Spinal cord (tissue), 10 donors: ENCODE measurements around the gene PLXDC2. TPM values are rescaled to one million over a fixed set of nuclear protein-coding genes. Genes with fewer than 3 reads are reported as not detected.

Experiments
- DNase-seq, 6 donors: peaks; one replicate each; pipeline versions ENCODE4 v3.0.0 to v3.0.0-alpha.2; 2013 to 2015; ENCODE audit warnings: low spot score in 6 of 6, low read depth in 4 of 6
- H3K27ac ChIP-seq: one replicate; pipeline ENCODE4 v1.5.1; 2013; ENCODE audit warnings: low read depth, low read length, control low read depth
- H3K27me3 ChIP-seq: one replicate; pipeline ENCODE4 v1.6.1; 2013; ENCODE audit warnings: low read length; ENCODE audit not compliant: control insufficient read depth, insufficient read depth
- H3K36me3 ChIP-seq: one replicate; pipeline ENCODE4 v1.6.1; 2013; ENCODE audit warnings: low read length; ENCODE audit not compliant: control insufficient read depth, insufficient read depth
- H3K4me1 ChIP-seq: one replicate; pipeline ENCODE4 v1.6.1; 2013; ENCODE audit warnings: low read length; ENCODE audit not compliant: control insufficient read depth, insufficient read depth
- H3K4me3 ChIP-seq: one replicate; pipeline ENCODE4 v1.5.1; 2013; ENCODE audit warnings: low read depth, low read length, control low read depth
- H3K9me3 ChIP-seq: one replicate; pipeline ENCODE4 v1.6.1; 2013; ENCODE audit warnings: low read length; ENCODE audit not compliant: control insufficient read depth, insufficient read depth
- WGBS: methylation state at CpG from one replicate; pipeline ENCODE4 v1.1.5; 2013; ENCODE audit warnings: missing lambda C conversion rate; ENCODE audit not compliant: insufficient coverage; 5-methylcytosine and 5-hydroxymethylcytosine counted together
- polyA plus RNA-seq, 2 donors: library from polyadenylated mRNA; unstranded; fragments of 120-200 nt; gene quantifications; one replicate each; pipeline ENCODE4 v1.2.1, GENCODE V29; 2013; ENCODE audit not compliant: insufficient read length in 2 of 2
- total RNA-seq, 2 donors: library from RNA; depleted of rRNA in 1 of 2; stranded (reverse); fragments of 120-200 nt in 1 of 2; fragments of >200 nt in 1 of 2; gene quantifications; one replicate each; pipeline versions ENCODE4 v1.2.3 to v1.2.4, GENCODE V29; 2013 to 2014
- donor health status: healthy.

Gene PLXDC2
- total and polyA plus RNA-seq, 4 donors: 25.3 to 83.1 (median 55.7) TPM

GRCh38 chr10:19892270-19892669 lies 76.0 kb downstream of the PLXDC2 start:
- no peak overlapping the region for H3K27ac ChIP-seq
- no peaks in the 10 kb centered on the region for H3K27me3 ChIP-seq
- DNase-seq: no peak
- H3K4me1 ChIP-seq: no peaks in the 10 kb centered on the region
- 100% methylated on average over 1 of the region's 4 CpGs for WGBS
- H3K9me3 ChIP-seq: no peaks in the 10 kb centered on the region
- H3K36me3 ChIP-seq: no peaks in the 10 kb centered on the region
- no peak overlapping the region for H3K4me3 ChIP-seq

DNA sequence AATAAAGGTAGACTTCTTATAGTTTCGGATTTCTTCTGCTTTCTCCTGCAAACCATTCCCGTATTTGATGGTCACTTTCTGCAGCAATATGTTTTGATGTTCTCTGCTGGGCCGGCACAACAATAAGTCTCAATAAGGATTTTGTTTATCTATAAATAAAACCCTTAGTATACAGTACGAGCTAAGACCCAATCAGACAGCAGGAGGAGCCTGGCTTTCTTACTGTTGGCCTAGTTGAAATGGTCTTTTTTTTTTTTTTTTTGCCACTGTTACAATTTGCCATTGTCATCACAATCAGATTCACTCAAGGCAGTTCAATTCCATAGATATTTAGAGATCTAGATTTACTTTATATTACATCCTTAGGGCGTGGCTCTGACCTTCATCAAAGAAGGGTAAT lies 76.4 kb downstream of the PLXDC2 start:
- no peak for DNase-seq
- no peaks in the 10 kb centered on the region for H3K36me3 ChIP-seq
- H3K9me3 ChIP-seq: no peaks in the 10 kb centered on the region
- H3K27me3 ChIP-seq: no peaks in the 10 kb centered on the region
- H3K27ac ChIP-seq: no peak overlapping the region
- WGBS: 100% methylated on average over 1 of the region's 5 CpGs
- no peak overlapping the region for H3K4me3 ChIP-seq
- H3K4me1 ChIP-seq: no peaks in the 10 kb centered on the region

DNA sequence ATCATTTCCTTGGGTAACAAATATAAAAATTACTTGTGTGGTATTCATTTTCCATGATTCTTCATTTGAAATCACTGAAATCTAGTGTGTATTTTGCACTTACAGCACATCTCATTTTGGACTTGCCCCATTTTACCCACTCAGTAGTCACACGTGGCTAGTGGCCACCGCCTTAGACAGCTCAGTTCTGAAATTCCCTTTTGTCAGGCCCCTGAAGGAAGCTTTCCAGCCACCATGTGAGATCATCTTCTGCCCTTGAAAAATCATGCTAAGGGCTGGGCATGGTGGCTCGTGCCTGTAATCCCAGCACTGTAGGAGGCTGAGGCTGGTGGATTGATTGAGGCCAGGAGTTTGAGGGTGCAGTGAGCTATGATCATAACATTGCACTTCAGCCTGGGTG lies 79.3 kb downstream of the PLXDC2 start:
- Histone ChIP-seq H3K36me3 (no peaks in the 10 kb centered on the region), H3K27ac (no peak overlapping the region), H3K27me3 (no peaks in the 10 kb centered on the region), H3K4me3 (no peak overlapping the region), H3K4me1 (no peaks in the 10 kb centered on the region), H3K9me3 (no peaks in the 10 kb centered on the region)
- no peak for DNase-seq
- WGBS: 93% methylated on average over 3 of the region's 3 CpGs

GRCh38 chr10:19902456-19902855 lies 86.2 kb downstream of the PLXDC2 start:
- Histone ChIP-seq H3K4me1 (no peaks in the 10 kb centered on the region), H3K4me3 (no peak overlapping the region), H3K27ac (no peak overlapping the region), H3K9me3 (no peaks in the 10 kb centered on the region), H3K36me3 (no peaks in the 10 kb centered on the region), H3K27me3 (no peaks in the 10 kb centered on the region)
- WGBS: no CpG with 5 or more reads among the region's 2 CpGs
- DNase-seq: no peak

- no CpG with 5 or more reads among the region's 1 CpG for WGBS
Observed at GRCh38 chr10:19904202-19904661, 88.0 kb downstream of the PLXDC2 start.

DNA sequence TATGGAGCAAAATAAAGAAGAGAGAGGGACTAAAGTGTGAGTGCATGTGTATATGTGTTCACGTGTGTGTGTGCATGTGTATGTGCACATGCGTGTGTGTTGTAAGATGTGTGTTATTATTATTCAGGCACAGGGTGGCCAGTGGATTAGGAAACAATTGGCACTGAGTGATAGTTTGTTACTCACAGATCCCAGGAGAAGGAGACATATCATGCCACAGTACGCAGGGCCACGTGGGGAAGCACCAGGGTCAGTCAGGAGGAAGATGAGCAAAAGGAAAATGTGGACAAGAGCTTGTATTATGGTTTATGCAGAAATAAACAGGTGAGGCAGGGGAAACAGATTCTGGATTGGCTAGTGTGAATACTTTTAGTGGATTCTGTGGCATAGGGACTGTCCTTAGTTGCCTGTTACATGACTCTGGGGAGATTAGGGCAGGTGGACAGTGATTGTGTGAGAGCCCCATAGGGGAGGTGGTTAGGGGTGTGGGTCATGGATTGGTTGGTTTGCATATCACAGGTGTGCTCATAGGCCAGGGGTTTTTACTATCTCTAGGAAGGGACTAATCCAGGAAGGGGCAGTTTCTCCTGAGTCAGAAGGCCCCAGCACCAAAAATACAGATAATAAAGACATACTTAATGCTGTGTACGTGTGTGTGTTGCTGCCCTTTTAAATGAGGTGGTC lies 90.0 kb downstream of the PLXDC2 start:
- 94% methylated on average over 4 of the region's 5 CpGs for WGBS
- no peaks in the 10 kb centered on the region for H3K36me3 ChIP-seq
- H3K9me3 ChIP-seq: no peaks in the 10 kb centered on the region
- H3K27ac ChIP-seq: no peak overlapping the region
- no peaks in the 10 kb centered on the region for H3K4me1 ChIP-seq
- DNase-seq: no peak
- H3K4me3 ChIP-seq: no peak overlapping the region
- no peaks in the 10 kb centered on the region for H3K27me3 ChIP-seq

More at GRCh38 chr10:19904202-19904661, 88.0 kb downstream of the PLXDC2 start:
- Histone ChIP-seq H3K4me1 (no peaks in the 10 kb centered on the region), H3K27ac (no peak overlapping the region), H3K36me3 (no peaks in the 10 kb centered on the region), H3K4me3 (no peak overlapping the region), H3K9me3 (no peaks in the 10 kb centered on the region), H3K27me3 (no peaks in the 10 kb centered on the region)
- no peak for DNase-seq

DNA sequence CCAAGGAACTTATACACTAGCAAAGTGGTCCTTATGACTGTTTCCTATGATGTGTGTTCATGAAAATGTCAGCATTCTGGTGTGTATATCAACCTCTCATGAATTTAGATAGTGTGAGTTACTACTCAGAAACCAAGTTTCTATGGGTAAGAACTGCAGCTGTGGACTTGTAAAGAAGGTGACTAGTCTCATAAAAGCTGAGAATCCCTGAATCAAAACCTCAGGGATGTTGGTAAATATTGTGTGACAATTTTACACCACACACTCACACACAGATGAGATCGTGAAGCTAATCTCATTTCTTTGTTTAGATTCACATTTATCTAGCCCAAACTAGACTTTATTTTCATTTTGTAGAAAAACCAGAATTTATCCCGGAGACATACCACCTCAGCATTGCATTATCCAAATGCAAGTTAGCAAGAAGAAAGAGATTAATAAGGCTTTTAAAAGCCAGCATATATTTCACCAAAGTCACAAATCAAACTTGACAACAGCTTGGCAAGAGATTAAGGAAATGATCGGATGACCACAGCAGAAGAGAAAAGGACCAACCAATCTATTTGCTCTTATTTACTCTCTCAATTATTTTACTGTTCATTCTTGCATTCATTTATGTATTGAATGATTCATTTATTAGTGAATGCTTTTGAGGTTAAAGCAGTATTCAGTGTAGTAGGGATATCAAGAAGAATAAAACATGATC lies 92.9 kb downstream of the PLXDC2 start:
- H3K9me3 ChIP-seq: no peaks in the 10 kb centered on the region
- no peaks in the 10 kb centered on the region for H3K36me3 ChIP-seq
- no peak overlapping the region for H3K27ac ChIP-seq
- H3K4me3 ChIP-seq: no peak overlapping the region
- H3K4me1 ChIP-seq: no peaks in the 10 kb centered on the region
- 50% methylated on average over 1 of the region's 3 CpGs for WGBS
- H3K27me3 ChIP-seq: no peaks in the 10 kb centered on the region
- peak in 1 of 6 donors; percentile 34 for DNase-seq

DNA sequence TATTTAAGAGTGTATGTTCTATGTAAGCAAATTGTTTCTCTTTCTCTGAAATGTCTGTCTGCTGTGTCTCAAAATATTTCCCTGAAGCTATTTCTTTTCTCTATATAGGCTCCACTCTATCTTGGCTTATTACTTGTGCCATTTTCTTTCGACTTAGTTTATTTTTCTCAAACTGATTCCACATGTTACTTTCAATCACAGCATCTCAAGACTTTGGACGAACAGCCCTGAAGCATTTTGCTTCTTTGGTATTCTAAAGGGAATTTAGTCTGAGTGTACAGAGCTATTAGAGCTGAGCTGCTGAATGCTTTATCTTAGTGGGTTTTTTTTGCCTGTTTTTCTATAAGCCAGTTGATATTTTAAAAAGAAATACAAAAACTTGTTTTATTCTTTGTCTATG lies 95.7 kb downstream of the PLXDC2 start:
- H3K27me3 ChIP-seq: no peaks in the 10 kb centered on the region
- H3K36me3 ChIP-seq: no peaks in the 10 kb centered on the region
- peak in 1 of 6 donors; percentile 23 for DNase-seq
- no CpG with 5 or more reads among the region's 2 CpGs for WGBS
- H3K4me3 ChIP-seq: no peak overlapping the region
- H3K27ac ChIP-seq: no peak overlapping the region
- no peaks in the 10 kb centered on the region for H3K4me1 ChIP-seq
- H3K9me3 ChIP-seq: no peaks in the 10 kb centered on the region

DNA sequence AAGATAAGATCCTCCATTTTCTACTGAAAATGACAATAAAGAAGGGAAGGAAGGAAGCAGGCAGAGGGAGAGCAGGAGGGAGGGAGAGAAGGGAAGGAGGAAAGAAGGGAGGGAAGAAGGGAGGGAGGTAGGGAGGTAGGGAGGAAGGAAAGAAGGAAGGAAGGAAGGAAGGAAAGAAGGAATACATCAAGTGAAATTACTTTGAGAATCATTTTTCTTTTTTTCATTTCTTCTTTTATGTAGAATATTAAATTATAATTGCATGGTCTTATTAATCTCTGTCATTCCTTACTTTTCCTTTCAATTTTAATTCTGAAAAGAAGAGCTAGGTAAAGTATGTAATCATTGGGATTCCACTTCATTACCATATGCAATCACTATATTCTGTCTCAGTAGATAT lies 97.8 kb downstream of the PLXDC2 start:
- H3K36me3 ChIP-seq: no peaks in the 10 kb centered on the region
- no peaks in the 10 kb centered on the region for H3K9me3 ChIP-seq
- DNase-seq: no peak
- no peaks in the 10 kb centered on the region for H3K27me3 ChIP-seq
- no peaks in the 10 kb centered on the region for H3K4me1 ChIP-seq
- H3K27ac ChIP-seq: no peak overlapping the region
- no peak overlapping the region for H3K4me3 ChIP-seq

DNA sequence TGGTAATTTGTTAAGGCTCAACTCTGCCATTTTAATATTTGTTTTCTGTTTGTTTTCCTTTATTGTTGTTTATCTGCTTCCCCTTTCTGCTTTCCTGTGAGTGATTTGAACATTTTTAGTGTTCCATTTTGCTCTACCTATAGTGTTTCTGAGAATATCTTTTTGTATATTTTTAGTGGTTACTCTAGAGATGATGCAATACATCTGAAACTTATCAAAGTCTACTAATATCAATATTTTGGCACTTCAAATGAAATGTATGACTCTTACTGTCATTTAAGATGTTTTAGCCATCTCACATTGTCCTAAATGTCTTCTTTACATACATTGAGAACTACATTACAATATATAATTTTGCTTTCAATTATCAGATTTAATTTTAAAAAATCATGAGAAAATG lies 98.9 kb downstream of the PLXDC2 start:
- Histone ChIP-seq H3K4me1 (no peaks in the 10 kb centered on the region), H3K27ac (no peak overlapping the region), H3K9me3 (no peaks in the 10 kb centered on the region), H3K27me3 (no peaks in the 10 kb centered on the region), H3K36me3 (no peaks in the 10 kb centered on the region), H3K4me3 (no peak overlapping the region)
- no peak for DNase-seq
